Peyer's patch (tissue), 4 donors: Measurements from ENCODE around the gene TXNDC15.

Experiments used
- POLR2A ChIP-seq, 2 donors: fragments of 450-650 bp; IDR thresholded peaks; one replicate each; pipeline ENCODE4 v1.5.1; 2017; ENCODE audit warnings: antibody characterized with exemption in 2 of 2, mild to moderate bottlenecking in 2 of 2, moderate library complexity in 2 of 2
- TF ChIP-seq, protein P1 (sequence below), 6 experiments: fragments of 450-650 bp in 4 of 6; fragments of 200-600 bp in 2 of 6; sonication (generic) in 1 of 6; IDR thresholded peaks; one replicate each; pipeline ENCODE4 v1.5.1; 2017 to 2019; ENCODE audit warnings: antibody characterized with exemption in 6 of 6, mild to moderate bottlenecking in 3 of 6, moderate library complexity in 1 of 6

DNA sequence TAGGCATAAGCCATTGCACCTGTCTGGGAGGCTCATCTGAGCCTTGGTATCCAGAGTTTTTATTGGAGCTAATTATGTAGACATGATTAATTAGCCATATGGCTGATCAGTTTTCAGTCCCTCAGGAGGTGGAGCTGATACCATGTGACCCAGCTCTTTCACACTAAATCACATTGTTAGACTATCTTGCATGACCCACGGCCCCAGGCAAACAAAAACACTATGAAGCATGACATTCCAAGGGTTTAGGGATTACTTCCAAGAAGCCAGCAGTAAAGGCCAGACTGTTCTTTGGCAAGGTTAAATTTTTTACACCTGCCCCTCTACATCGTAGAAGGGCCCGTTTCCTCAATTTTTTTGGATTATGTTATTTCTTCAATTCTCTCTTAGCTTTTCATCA lies 33.4 kb upstream of the TXNDC15 start:
- TF ChIP-seq, protein P1, sequence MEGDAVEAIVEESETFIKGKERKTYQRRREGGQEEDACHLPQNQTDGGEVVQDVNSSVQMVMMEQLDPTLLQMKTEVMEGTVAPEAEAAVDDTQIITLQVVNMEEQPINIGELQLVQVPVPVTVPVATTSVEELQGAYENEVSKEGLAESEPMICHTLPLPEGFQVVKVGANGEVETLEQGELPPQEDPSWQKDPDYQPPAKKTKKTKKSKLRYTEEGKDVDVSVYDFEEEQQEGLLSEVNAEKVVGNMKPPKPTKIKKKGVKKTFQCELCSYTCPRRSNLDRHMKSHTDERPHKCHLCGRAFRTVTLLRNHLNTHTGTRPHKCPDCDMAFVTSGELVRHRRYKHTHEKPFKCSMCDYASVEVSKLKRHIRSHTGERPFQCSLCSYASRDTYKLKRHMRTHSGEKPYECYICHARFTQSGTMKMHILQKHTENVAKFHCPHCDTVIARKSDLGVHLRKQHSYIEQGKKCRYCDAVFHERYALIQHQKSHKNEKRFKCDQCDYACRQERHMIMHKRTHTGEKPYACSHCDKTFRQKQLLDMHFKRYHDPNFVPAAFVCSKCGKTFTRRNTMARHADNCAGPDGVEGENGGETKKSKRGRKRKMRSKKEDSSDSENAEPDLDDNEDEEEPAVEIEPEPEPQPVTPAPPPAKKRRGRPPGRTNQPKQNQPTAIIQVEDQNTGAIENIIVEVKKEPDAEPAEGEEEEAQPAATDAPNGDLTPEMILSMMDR (IDR thresholded peaks at IDR 0.05): no peak
- no peak for TF ChIP-seq POLR2A (IDR thresholded peaks at IDR 0.05)
